GM12874 (cell line): ENCODE measurements around the gene RNF141.

Experiments used
- CTCF ChIP-seq: IDR thresholded peaks from 2 replicates; pipeline ENCODE4 v1.5.1; 2011; ENCODE audit warnings: low read depth, mild to moderate bottlenecking, control low read depth, low read length, moderate library complexity; ENCODE audit not compliant: insufficient read depth

The RNF141 gene

GRCh38 chr11:10511181-10511621 lies 29.8 kb downstream of the RNF141 start:
- no peak for TF ChIP-seq CTCF

- TF ChIP-seq CTCF, result no peak
Measured at GRCh38 chr11:10506008-10506370, 35.0 kb downstream of the RNF141 start.

GRCh38 chr11:10505278-10506007 lies 35.5 kb downstream of the RNF141 start:
- TF ChIP-seq CTCF, result no peak

GRCh38 chr11:10504490-10504889 lies 36.5 kb downstream of the RNF141 start:
- no peak for TF ChIP-seq CTCF

- TF ChIP-seq CTCF, result no peak
Measured at GRCh38 chr11:10503777-10504480, 37.1 kb downstream of the RNF141 start.

GRCh38 chr11:10503221-10503620 lies 37.8 kb downstream of the RNF141 start:
- no peak for TF ChIP-seq CTCF

- no peak for TF ChIP-seq CTCF
Measured at GRCh38 chr11:10502770-10503169, 38.2 kb downstream of the RNF141 start.
